ENCODE measurements around the gene P2RX3. TPM values are rescaled to one million over a fixed set of nuclear protein-coding genes. Genes with fewer than 3 reads are reported as not detected.

P2RX3 gene
- total RNA-seq, 4 donors from 2014 or later: not detected

GRCh38 chr11:57297221-57297620, 40.9 kb upstream of the P2RX3 start:
- no peak for ATAC-seq
- peaks cover 0 to 10% of the 10 kb centered on the region in 2 donors for H3K4me1 ChIP-seq
- no peak overlapping the region for H3K4me3 ChIP-seq
- DNase-seq: no peak
- peaks cover 17 to 48% of the 10 kb centered on the region in 2 donors for H3K36me3 ChIP-seq
- intact Hi-C loops (cut with DNase I; ENCODE audit: low total_unique reads) (no loop called here), in situ Hi-C loops (cut with MboI; ENCODE audit: low sequenced_read_pairs in 4 of 4) (no loop called here)
- peaks cover 0 to 9% (median 5%) of the 10 kb centered on the region in 3 donors for H3K9me3 ChIP-seq
- no peak for TF ChIP-seq POLR2A (IDR thresholded peaks at IDR 0.05)
- TF ChIP-seq CTCF (IDR thresholded peaks at IDR 0.05 in 4 of 5, conservative IDR thresholded peaks at IDR 0.05 in 1 of 5): no peak
- no peak overlapping the region for H3K27ac ChIP-seq
- no peaks in the 10 kb centered on the region for H3K27me3 ChIP-seq

GRCh38 chr11:57299150-57299737, 38.9 kb upstream of the P2RX3 start:
- no peak for DNase-seq
- ATAC-seq: no peak
- Histone ChIP-seq H3K4me1 (peaks cover 2 to 9% of the 10 kb centered on the region in 2 donors), H3K9me3 (peaks cover 0 to 9% (median 5%) of the 10 kb centered on the region in 3 donors), H3K36me3 (peaks cover 18 to 63% of the 10 kb centered on the region in 2 donors), H3K4me3 (no peak overlapping the region), H3K27me3 (no peaks in the 10 kb centered on the region), H3K27ac (no peak overlapping the region)
- intact Hi-C loops (cut with DNase I; ENCODE audit: low total_unique reads): no loop called here
- in situ Hi-C loops (cut with MboI; ENCODE audit: low sequenced_read_pairs in 4 of 4): no loop called here
- TF ChIP-seq CTCF (IDR thresholded peaks at IDR 0.05 in 4 of 5, conservative IDR thresholded peaks at IDR 0.05 in 1 of 5): no peak
- no peak for TF ChIP-seq POLR2A (IDR thresholded peaks at IDR 0.05)

GRCh38 chr11:57300785-57301184, 37.4 kb upstream of the P2RX3 start:
- ATAC-seq: no peak
- Histone ChIP-seq H3K27me3 (no peaks in the 10 kb centered on the region), H3K27ac (no peak overlapping the region), H3K4me3 (no peak overlapping the region), H3K4me1 (peaks cover 17 to 20% of the 10 kb centered on the region in 2 donors), H3K36me3 (peaks cover 18 to 73% of the 10 kb centered on the region in 2 donors), H3K9me3 (peaks cover 0 to 9% (median 5%) of the 10 kb centered on the region in 3 donors)
- in situ Hi-C loops (cut with MboI; ENCODE audit: low sequenced_read_pairs in 4 of 4) (no loop called here), intact Hi-C loops (cut with DNase I; ENCODE audit: low total_unique reads) (no loop called here)
- DNase-seq: no peak
- no peak for TF ChIP-seq CTCF (IDR thresholded peaks at IDR 0.05 in 4 of 5, conservative IDR thresholded peaks at IDR 0.05 in 1 of 5)
- no peak for TF ChIP-seq POLR2A (IDR thresholded peaks at IDR 0.05)

- H3K4me3 ChIP-seq: no peak overlapping the region
- peaks cover 28 to 29% of the 10 kb centered on the region in 2 donors for H3K4me1 ChIP-seq
- no peak for TF ChIP-seq POLR2A (IDR thresholded peaks at IDR 0.05)
- no peak for TF ChIP-seq CTCF (IDR thresholded peaks at IDR 0.05 in 4 of 5, conservative IDR thresholded peaks at IDR 0.05 in 1 of 5)
- H3K36me3 ChIP-seq: peaks cover 18 to 74% of the 10 kb centered on the region in 2 donors
- no peak overlapping the region for H3K27ac ChIP-seq
- ATAC-seq (no peak), DNase-seq (no peak)
- in situ Hi-C loops (cut with MboI; ENCODE audit: low sequenced_read_pairs in 4 of 4): no loop called here
- H3K9me3 ChIP-seq: peaks cover 0 to 9% (median 5%) of the 10 kb centered on the region in 3 donors
- no peaks in the 10 kb centered on the region for H3K27me3 ChIP-seq
- intact Hi-C loops (cut with DNase I; ENCODE audit: low total_unique reads): no loop called here
Measured at GRCh38 chr11:57301711-57302423, 36.3 kb upstream of the P2RX3 start.

Data from gastrocnemius medialis (tissue), 4 donors.